ENCODE data around the gene NUDCD3.

Gene NUDCD3

DNA sequence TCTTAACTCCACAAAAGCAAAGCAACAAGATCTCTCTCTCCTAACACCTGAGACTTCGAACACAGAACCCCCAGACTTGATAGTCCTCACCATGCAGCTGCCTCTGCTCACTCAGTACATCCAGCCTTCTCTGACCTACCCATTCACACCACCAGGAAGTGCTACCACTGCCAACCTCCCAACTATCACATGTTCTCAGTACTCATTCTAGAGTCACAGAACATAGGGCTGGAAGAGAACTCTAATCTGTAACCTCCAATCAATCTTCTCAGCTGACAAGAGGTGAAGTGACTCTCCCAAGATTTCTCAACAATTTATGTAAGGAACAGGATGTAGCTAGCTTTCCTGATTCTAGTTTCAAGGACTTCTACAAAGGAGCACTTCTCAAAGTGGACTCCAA, 3.8 kb downstream of the NUDCD3 start:
- in situ Hi-C loops (cut with HindIII; ENCODE audit: low pct_ligation_motif_present, low pct_unique_long_range_greater_than_20kb, low sequenced_read_pairs): no loop called here
- DNase-seq: no peak

DNA sequence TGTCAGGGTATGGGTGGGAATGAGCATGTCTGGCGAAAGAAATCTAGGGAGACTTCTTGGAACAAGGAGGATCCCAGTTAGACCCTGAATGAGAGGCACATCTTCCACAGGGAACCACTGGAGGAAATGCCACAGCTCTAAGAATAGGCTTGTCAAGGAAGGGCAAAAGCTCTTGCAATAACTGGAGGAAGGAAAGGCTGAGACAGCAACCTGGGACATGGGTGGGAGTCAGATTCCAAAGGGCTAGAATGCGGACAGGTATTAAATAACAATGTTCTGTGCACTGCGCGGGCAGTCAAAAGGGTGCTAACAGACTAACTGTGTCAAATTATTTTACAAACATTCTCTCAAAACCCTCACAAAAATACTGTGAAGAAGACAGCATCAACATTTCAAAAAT, 4.5 kb downstream of the NUDCD3 start:
- DNase-seq: no peak
- in situ Hi-C loops (cut with HindIII; ENCODE audit: low pct_ligation_motif_present, low pct_unique_long_range_greater_than_20kb, low sequenced_read_pairs): no loop called here

DNA sequence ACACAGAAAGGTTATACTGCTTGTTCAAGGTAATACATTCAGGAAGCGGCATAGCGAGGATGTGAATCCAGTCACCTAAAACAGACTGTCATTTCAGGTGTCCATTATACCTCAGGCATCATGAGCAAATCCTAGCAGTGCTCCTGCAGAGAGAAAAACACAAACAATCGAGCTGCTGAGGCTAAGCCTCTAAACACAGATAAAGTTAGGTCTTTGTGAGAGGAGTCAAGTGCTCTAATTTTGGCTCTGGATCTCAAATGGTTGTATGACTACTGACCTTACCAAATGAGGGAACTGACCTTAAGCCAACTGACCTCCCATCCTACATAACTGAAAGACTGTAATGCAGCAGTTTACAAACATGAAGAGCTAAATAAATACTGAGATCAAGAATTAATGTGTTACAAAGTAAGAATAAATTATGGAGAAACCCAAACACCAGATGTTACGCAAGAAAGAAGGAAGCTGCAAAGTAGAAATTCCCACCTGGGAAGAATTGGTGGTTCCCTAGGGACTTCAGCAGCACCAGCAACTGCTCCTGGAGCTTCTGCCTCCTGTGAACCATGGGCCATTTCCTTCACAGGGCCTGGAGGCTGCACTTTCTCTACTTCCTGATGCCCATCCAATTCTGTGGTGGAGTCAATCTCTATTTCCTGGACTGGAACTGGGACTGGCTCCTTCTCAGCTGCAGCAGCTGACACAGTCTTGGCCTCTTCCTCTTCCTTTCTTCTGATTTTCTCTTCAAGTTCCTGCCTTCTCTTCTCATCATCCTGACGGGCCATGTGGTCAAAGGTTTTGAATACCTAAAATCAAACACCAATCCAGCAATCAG, 5.8 kb downstream of the NUDCD3 start:
- in situ Hi-C loops (cut with HindIII; ENCODE audit: low pct_ligation_motif_present, low pct_unique_long_range_greater_than_20kb, low sequenced_read_pairs): no loop called here

DNA sequence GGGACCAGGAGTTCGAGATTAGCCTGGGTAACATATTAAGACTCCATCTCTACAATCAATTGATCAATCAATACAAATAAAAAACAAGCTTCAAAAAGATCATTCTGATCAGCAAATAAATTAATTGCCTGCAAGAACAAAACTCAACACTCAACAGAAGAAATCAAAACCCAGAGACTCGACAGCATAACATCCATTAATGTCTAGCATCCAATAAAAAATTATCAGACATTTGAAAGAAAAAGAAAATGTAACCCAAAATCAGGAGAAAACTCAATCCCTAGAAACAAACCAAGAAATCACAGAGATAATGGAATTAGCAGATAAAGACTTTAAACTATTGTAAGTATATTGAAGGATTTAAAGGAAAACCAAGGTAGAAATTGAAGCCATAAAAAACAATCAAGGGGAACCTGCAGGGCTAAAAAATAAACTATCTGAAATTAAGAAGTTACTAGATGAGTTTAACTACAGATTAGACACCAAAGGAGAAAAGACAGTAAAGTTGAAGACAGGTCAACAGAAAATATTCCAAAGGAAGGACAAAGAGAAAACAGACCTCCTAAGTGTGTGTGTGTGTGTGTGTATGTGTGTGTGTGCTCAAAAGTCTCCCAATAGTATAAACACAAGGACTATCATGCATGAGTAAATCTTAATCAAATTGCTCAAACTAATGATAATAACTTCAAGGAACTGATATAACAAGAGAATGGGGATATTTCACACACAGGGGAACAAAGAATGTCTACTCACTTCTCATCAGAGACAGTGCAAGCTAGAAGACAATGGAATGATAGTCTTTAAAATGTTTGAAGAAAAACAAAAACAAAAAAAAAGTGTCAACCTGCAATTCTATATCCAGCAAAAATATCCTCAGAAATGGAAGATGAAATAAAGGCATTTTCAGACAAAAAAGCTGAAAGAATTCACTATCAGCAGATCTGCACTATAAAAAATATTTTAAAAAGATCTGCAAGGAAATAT, 7.7 kb downstream of the NUDCD3 start:
- DNase-seq: no peak
- in situ Hi-C loops (cut with HindIII; ENCODE audit: low pct_ligation_motif_present, low pct_unique_long_range_greater_than_20kb, low sequenced_read_pairs): no loop called here

More for the DNA sequence above, 5.8 kb downstream of the NUDCD3 start:
- DNase-seq: no peak

DNA sequence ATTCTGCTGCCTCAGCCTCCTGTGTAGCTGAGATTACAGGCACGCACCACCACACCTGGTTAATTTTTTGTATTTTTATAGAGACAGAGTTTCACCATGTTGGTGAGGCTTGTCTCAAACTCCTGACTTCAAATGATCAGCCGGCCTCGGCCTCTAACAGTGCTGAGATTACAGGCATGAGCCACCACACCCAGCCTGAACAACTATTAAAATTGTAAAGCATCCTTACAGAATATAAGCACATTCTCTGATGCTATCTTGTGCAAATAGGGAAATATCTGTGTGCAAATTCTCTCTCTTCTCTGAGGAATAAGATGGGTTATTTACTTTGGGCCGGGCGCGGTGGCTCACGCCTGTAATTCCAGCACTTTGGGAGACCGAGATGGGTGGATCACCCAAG, 12.5 kb downstream of the NUDCD3 start:
- no peak for DNase-seq
- in situ Hi-C loops (cut with HindIII; ENCODE audit: low pct_ligation_motif_present, low pct_unique_long_range_greater_than_20kb, low sequenced_read_pairs): no loop called here

DNA sequence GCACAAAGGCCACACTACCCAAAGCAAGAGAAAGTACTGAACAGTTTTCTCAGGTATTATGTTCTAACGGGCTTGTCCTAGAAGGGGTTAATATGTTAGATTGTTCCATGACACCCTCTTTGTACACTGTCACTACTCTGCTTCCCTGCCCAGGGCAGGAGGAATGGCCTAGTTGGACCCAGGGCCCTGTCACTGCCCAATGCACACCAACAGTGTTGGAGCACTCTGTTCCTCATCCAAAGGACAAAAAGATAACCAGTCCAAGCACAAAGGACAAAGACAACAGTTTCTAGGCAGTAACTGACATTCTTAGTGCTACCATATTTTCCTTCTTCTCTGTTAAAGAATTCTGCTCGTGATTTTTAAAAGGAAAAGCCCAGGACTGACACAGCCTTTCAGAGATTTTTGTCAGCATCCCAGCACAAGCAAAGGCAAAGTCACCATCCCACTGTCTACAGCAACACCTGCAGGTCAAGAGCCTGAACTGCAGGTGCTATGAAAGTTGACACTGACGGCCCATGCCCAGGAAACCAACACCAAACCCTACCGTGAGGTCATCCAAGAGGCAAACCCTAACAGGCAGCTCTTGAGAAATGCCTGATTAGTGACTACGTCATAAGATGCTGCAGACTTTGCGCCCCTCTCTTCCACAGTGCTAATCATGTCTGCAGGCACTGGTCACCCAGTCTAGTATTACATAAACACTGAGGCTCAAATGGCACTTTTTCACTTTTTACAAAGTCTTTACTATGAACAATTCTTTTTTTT, 13.2 kb downstream of the NUDCD3 start:
- in situ Hi-C loops (cut with HindIII; ENCODE audit: low pct_ligation_motif_present, low pct_unique_long_range_greater_than_20kb, low sequenced_read_pairs): no loop called here
- peak; percentile 87 for DNase-seq

DNA sequence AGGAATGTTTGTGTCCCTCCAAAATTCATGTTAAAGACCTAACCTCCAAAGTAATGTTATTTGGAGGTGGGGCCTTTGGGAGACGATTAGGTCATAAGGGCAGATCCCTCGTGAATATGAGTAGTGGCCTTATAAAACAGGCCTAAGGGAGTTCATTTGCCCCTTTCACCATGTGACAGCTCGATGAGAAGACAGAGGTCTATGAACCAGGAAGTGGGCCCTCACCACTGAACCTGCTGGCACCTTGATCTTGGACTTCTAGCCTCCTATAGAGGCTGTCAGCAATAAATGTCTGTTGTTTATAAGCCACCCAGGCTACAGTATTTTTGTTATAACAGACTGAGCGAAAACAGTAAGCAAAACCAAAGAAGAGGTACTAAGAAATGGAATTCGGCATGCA, 14.1 kb downstream of the NUDCD3 start:
- in situ Hi-C loops (cut with HindIII; ENCODE audit: low pct_ligation_motif_present, low pct_unique_long_range_greater_than_20kb, low sequenced_read_pairs): no loop called here
- no peak for DNase-seq

DNA sequence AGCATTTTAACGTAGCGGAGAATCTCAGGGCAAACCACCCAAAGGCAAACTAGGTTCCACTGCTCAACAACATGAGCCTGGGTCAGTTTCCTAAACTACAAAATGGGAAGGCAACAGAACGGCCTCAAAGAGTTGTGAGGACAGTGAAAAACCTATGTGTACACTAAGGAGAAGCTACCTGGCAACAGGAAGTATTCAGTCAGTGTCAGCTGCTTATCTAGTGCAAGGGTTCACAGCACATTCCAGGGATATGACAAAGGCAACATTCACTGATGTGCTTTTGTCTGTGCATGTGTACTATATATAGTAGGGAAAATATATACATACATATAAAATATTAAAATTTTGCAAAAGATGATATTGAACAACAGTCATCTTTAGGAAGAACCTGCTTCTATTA, 17.2 kb downstream of the NUDCD3 start:
- in situ Hi-C loops (cut with HindIII; ENCODE audit: low pct_ligation_motif_present, low pct_unique_long_range_greater_than_20kb, low sequenced_read_pairs): no loop called here
- peak; percentile 68 for DNase-seq

DNA sequence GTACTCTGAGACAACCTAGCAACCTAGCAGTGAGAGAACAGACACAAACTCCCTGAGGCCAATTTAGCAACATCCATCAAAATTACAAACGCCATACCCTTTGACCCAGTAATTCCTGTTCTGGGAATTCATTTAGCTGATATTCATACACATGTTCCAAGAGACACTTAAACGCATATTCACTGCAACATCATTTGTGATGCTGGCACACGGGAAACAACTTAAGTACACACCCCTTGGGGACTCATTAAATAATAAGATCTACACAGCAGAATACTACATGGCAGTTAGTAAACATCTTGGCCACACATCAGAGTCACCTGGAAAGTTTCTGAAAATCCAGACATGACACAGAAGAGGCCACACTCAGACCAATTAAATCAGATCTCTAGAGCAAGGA, 17.6 kb downstream of the NUDCD3 start:
- in situ Hi-C loops (cut with HindIII; ENCODE audit: low pct_ligation_motif_present, low pct_unique_long_range_greater_than_20kb, low sequenced_read_pairs): no loop called here
- no peak for DNase-seq

DNA sequence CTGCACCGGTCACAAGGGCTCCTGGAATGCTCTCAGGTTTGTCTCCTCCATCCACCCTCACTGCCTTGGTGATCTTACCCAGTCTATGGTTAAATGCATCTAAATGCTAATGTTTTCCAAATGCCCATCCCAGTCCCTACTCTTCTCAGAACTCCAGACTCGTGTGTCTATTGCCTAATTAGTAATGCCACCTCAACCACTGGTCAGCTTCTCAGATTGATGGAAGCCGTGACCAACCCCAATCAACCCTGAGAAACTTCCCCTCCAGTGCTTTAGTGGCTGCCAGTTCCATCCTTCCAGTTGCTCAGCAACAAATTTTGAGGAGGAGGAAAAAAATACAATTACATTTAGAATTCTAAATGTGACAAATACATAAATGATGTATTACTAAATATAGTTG, 18.6 kb downstream of the NUDCD3 start:
- DNase-seq: no peak
- in situ Hi-C loops (cut with HindIII; ENCODE audit: low pct_ligation_motif_present, low pct_unique_long_range_greater_than_20kb, low sequenced_read_pairs): no loop called here

DNA sequence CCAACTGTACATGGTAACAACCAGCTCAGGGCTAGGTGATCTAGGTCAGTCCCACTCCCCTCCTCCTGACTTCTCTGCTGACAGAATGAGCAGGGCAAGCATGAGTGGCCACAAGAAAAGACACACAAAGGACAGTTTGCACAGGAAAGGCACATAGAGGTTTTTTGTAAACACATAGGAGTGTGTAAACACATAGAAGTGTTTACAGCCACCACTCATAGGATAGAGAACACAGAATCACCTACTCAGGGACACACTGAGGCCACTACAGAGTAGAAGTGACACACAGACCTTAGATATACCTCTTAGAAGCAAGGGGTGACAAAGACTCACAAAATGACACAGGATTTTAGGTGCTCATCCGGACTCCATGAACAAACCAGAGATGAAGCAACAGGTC, 19.0 kb downstream of the NUDCD3 start:
- no peak for DNase-seq
- in situ Hi-C loops (cut with HindIII; ENCODE audit: low pct_ligation_motif_present, low pct_unique_long_range_greater_than_20kb, low sequenced_read_pairs): no loop called here

DNA sequence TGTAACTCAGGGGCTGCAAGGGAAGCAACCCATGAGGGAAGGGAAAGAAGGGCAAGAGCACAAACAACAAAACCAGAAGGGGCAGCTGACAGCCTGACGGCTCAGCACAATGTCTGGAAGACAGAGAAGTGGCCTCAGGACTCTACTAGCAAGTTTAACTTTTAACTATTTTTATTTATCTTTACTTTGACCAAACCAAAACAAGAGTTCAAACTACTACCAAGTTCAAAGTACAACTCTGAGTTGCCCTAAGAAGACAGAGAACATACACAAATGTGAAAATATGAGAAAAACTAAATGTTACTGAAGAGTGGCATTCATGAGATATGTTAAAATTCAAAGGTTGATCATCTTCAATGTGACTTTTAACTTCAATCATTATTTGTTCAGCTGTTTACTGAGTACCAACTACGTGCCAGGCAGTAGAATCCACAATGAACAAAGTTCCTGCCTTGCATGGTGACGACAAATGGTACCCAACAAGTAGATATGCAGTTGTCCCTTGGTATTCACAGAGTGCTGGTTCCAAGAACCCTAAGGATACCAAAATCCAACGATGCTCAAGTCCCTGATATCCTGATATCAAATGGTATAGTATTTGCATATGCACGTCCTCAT, 19.7 kb downstream of the NUDCD3 start:
- no peak for DNase-seq
- in situ Hi-C loops (cut with HindIII; ENCODE audit: low pct_ligation_motif_present, low pct_unique_long_range_greater_than_20kb, low sequenced_read_pairs): no loop called here

DNA sequence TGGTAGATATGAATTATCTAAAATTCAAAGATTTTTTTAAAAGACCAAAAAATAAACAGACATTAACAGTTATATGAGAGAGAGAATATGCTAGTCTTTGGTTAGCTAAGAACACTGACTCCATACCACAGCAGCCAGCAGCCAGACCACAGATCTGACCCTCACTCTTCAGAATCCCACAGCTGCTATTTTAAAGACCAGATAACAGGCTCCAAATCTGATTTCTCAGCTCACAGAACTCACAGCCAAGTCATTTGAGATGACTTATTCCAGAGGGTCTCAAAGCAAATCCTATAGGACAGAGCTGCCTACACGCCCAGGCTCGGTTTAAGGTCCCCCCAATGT, 20.4 kb downstream of the NUDCD3 start:
- in situ Hi-C loops (cut with HindIII; ENCODE audit: low pct_ligation_motif_present, low pct_unique_long_range_greater_than_20kb, low sequenced_read_pairs): no loop called here
- DNase-seq: no peak

DNA sequence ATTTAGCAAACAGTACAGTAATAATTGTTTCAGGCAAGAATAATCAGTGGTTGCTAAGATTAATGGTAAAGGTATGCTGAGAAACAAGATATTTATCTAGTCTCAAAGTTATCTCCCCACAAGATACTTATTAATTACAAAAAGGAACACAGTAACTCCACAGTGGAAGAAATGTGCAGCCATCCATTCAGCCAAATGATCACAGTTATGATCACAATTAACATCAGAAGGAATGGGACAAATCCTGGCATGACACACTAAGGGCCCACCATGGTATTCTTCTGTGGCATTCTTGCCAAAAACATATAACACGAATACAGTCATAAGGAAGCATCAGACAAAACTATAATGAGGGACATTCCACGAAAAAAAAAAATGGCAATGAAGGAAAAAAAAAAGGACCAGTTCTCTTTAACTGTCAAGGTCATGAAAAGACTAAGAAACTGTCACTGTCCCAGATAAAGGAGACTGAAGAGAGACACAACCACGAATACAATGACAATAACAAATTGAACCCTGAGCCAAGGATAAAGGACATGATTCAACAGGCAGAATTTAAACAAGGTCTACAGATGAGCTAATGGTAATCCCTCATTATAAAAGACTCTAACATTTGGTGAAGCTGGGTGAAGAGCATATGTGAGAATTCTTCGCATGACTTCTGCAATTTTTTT, 20.9 kb downstream of the NUDCD3 start:
- DNase-seq: peak; percentile 37
- in situ Hi-C loops (cut with HindIII; ENCODE audit: low pct_ligation_motif_present, low pct_unique_long_range_greater_than_20kb, low sequenced_read_pairs): no loop called here

DNA sequence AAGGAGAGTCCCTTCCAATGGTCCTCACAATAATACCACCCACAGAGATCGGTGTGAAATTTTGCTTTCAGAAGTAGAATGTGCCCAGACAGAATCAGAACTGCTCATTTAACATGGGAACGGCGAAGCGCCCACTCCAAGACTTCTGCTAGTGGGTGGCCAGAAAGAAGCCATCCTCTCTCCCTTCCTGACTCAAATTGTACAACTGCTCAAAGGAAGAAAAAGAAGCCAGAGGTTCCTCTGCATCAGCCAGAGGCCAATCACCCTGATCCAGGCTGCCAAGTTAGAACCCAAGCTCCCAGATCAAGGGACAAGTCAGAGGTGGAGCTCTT, 23.3 kb downstream of the NUDCD3 start:
- in situ Hi-C loops (cut with HindIII; ENCODE audit: low pct_ligation_motif_present, low pct_unique_long_range_greater_than_20kb, low sequenced_read_pairs): no loop called here
- DNase-seq: no peak

DNA sequence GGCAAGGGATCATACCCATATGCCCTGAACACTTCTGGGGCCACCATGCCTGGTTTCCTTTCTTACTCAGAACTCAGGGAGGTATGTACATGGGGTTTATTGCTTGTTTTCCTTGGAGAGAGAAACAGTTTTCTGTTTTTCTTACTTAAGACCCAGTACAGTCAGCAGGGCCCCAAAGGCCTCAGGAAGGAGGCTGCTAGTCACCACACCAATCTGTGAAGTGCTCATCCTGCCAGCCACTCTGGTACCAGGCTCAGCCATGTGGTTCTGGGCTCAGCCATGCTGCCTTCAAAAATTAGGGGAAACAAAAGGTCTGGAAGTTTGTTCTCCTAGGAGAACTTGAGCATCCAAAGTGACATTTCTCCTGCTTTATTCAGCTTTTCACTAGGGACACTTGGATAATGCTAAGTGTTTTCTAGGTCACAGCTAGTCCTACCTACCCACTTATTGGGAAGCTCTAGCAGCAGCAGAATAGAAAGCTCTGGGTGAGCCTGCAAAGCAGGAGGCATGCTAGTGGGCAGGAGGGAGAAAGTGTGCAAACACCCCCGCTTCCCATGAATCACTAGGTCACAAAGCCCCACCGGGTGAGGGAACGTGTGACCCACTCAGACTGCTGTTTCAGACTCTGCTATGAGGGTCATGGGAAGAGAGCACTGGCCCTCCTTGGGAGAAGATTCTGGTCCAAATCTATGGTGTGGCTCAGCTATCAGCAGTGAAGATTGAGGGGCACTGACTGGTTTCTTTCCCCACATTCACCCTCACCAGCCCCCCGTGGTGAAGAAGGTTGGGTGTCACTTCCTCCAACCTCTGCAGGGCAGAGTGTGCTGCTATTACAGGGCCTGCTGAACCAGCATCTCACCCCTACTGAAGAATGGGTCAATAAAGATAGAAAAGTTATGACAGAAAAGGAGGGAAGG, 23.9 kb downstream of the NUDCD3 start:
- no peak for DNase-seq
- in situ Hi-C loops (cut with HindIII; ENCODE audit: low pct_ligation_motif_present, low pct_unique_long_range_greater_than_20kb, low sequenced_read_pairs): no loop called here

DNA sequence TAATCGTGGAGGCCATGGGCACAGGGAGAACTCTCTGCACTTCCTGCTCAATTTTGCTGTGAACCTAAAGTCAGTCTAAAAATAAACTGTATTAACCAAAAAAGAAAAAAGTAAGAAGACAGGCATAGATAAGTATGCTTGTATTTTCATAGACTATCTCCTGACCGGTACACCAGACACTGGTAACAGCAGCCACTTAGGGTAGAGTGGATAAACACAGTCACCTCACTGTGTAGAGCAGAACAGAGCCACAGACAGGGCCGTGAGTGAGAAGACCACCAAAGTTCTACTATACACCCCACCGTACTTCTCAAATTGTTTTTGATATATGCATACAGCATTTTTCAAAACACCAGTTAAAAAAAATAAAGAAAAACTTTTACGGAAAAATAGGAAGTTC, 25.0 kb downstream of the NUDCD3 start:
- no peak for DNase-seq
- in situ Hi-C loops (cut with HindIII; ENCODE audit: low pct_ligation_motif_present, low pct_unique_long_range_greater_than_20kb, low sequenced_read_pairs): no loop called here

Measured in ACHN (cell line).